ENCODE measurements around the gene KARS1. TPM values are rescaled to one million over a fixed set of nuclear protein-coding genes. Genes with fewer than 3 reads are reported as not detected.

The KARS1 gene
- total RNA-seq, 1 experiment from 2014 or later, result 119 TPM

- intact Hi-C loops (cut with micrococcal nuclease; ENCODE audit: unreplicated experiment), result no loop called here
- in situ Hi-C loops (cut with HindIII; ENCODE audit: low pct_unique_long_range_greater_than_20kb, low sequenced_read_pairs), result no loop called here
- BruUV-seq (replicated peaks), result no TSS peak
Observed at GRCh38 chr16:75626806-75627205, 20.7 kb downstream of the KARS1 start.

GRCh38 chr16:75624921-75625334 is 22.5 kb downstream of the KARS1 start:
- in situ Hi-C loops (cut with HindIII; ENCODE audit: low pct_unique_long_range_greater_than_20kb, low sequenced_read_pairs), result no loop called here

More at GRCh38 chr16:75626806-75627205, 20.7 kb downstream of the KARS1 start:
- peaks cover 9% of the 10 kb centered on the region for H3K36me3 ChIP-seq (ENCODE audit: control insufficient read depth, insufficient read depth, low read length)
- no peak overlapping the region for H3K27ac ChIP-seq (ENCODE audit: low read length)
- no peaks in the 10 kb centered on the region for H3K27me3 ChIP-seq (ENCODE audit: control insufficient read depth, insufficient read depth, low read length)
- ATAC-seq, result no peak
- H3K4me1 ChIP-seq (ENCODE audit: control insufficient read depth, insufficient read depth, low read length), result peaks cover 5% of the 10 kb centered on the region
- TF ChIP-seq REST (IDR thresholded peaks at IDR 0.05; ENCODE audit: insufficient read depth in 1 of 2, low read depth in 2 of 2, low read length in 1 of 2) (no peak), POLR2AphosphoS5 (IDR thresholded peaks at IDR 0.05; ENCODE audit: low read depth, low read length) (no peak), CTCF (IDR thresholded peaks at IDR 0.05) (no peak), TCF7L2 (IDR thresholded peaks at IDR 0.05; ENCODE audit: low read depth, low read length) (no peak), SIN3A (IDR thresholded peaks at IDR 0.05; ENCODE audit: borderline replicate concordance, insufficient read depth, low read depth, low read length) (no peak)
- H3K9me3 ChIP-seq (ENCODE audit: control insufficient read depth, insufficient read depth, low read depth, low read length), result no peaks in the 10 kb centered on the region
- POLR2A ChIA-PET, result interaction anchor here (0.7 kb wide), 1 partner anchor 13 kb away, joined by 5 read pairs; no protein-coding TSS in a partner anchor
- CTCF ChIA-PET, result no interaction called here
- no peak overlapping the region for H3K4me3 ChIP-seq (ENCODE audit: low read depth in 2 of 2, low read length in 2 of 2)
- DNase-seq (ENCODE audit: low read depth, low spot score), result no peak

More at GRCh38 chr16:75624921-75625334, 22.5 kb downstream of the KARS1 start:
- ATAC-seq (no peak), DNase-seq (ENCODE audit: low read depth, low spot score) (no peak)
- intact Hi-C loops (cut with micrococcal nuclease; ENCODE audit: unreplicated experiment), result loop anchor here (5.0 kb wide), 1 partner anchor 153 kb away; no protein-coding TSS in a partner anchor
- Histone ChIP-seq H3K4me1 (ENCODE audit: control insufficient read depth, insufficient read depth, low read length) (peaks cover 7% of the 10 kb centered on the region), H3K27ac (ENCODE audit: low read length) (no peak overlapping the region), H3K27me3 (ENCODE audit: control insufficient read depth, insufficient read depth, low read length) (no peaks in the 10 kb centered on the region), H3K36me3 (ENCODE audit: control insufficient read depth, insufficient read depth, low read length) (peaks cover 5% of the 10 kb centered on the region), H3K9me3 (ENCODE audit: control insufficient read depth, insufficient read depth, low read depth, low read length) (no peaks in the 10 kb centered on the region), H3K4me3 (ENCODE audit: low read depth in 2 of 2, low read length in 2 of 2) (no peak overlapping the region)
- POLR2A ChIA-PET, result no interaction called here
- BruUV-seq (replicated peaks), result no TSS peak
- no peak for TF ChIP-seq REST (IDR thresholded peaks at IDR 0.05; ENCODE audit: insufficient read depth in 1 of 2, low read depth in 2 of 2, low read length in 1 of 2)
- TF ChIP-seq SIN3A (IDR thresholded peaks at IDR 0.05; ENCODE audit: borderline replicate concordance, insufficient read depth, low read depth, low read length), result no peak
- no peak for TF ChIP-seq TCF7L2 (IDR thresholded peaks at IDR 0.05; ENCODE audit: low read depth, low read length)
- no peak for TF ChIP-seq CTCF (IDR thresholded peaks at IDR 0.05)
- no peak for TF ChIP-seq POLR2AphosphoS5 (IDR thresholded peaks at IDR 0.05; ENCODE audit: low read depth, low read length)
- CTCF ChIA-PET, result no interaction called here
